Measurements from ENCODE around the gene E2F7.

The E2F7 gene

DNA sequence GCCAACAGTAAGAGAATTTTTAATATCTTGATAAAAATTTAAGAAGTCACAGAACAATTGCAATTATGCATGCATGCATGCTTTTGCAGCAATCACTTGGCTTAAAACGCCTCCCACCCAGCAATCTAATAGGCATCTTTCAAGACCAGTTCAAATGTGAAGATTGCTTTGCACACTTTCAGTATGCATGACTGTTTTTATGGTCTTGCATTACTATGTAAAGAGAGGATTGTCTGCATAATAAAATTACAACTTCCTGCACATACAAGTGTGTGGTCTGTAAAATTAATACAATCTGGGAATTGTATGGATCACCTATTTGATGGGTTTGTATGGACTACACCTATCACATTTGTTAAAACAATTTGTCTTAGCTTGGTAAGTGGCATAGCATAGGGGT lies 48.8 kb downstream of the E2F7 start:
- no peak for DNase-seq (ENCODE audit: low spot score)

DNA sequence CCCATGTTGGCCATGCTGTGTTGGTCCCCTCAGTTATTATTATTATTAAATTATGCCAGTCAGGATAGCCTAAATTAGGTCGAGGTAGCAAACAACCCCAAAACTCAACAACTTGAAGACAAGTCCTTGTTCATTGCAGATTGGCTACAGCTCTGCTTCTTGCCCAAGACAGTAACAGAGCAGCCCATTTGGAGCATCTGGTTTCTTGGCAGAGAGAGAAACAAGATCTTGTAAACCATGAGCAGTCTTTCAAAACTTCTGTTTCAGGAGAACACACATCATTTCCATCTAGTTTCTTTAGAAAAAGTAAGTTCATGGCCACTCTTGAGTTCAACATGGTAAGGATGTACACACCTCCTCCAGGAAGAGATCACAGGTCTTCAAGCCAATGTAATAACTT lies 52.3 kb downstream of the E2F7 start:
- no peak for DNase-seq (ENCODE audit: low spot score)

GRCh38 chr12:77010691-77011548 lies 54.4 kb downstream of the E2F7 start:
- DNase-seq (ENCODE audit: low spot score), result peak; percentile 56

GRCh38 chr12:77007476-77007875 lies 57.9 kb downstream of the E2F7 start:
- no peak for DNase-seq (ENCODE audit: low spot score)

- DNase-seq (ENCODE audit: low spot score), result no peak
These were observed 59.7 kb downstream of the E2F7 start for GRCh38 chr12:77005611-77006098.

DNA sequence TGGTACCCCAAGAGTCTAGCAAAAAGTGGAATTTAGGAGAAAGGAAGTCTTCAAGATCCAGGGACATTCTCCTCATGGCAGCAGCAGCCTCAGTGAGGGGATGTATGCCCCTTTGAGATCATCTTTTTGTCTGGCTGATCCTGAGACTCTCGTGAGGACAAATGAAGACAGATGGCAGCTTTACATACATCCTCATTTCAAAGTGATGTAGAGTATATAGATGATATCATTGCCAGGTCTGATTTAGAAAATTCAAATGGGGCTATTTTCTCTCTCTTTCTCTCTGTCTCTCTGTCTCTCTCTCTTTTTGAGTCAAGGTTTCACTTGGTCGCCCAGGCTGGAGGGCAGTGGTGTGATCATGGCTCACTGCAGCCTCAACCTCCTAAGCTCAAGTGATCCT lies 61.5 kb downstream of the E2F7 start:
- no peak for DNase-seq (ENCODE audit: low spot score)

DNA sequence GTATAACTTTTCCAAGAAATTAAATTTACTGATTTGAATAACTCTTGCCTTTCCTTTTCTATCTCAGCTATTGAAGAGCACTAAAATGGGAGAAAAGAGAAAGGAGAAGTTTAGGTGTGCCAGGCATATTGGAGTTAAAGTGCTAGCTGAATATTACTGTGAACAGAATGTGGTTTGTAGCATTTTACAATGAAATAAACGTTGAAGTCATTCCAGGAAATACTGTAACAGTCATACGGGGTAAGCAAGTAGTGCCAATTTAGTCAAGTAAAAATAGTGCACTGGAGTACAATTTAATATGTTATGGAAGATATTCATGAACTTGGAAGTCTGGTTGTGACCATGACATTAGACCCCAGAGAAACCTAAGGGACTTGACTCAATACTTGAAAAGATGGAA lies 62.1 kb downstream of the E2F7 start:
- DNase-seq (ENCODE audit: low spot score), result no peak

DNA sequence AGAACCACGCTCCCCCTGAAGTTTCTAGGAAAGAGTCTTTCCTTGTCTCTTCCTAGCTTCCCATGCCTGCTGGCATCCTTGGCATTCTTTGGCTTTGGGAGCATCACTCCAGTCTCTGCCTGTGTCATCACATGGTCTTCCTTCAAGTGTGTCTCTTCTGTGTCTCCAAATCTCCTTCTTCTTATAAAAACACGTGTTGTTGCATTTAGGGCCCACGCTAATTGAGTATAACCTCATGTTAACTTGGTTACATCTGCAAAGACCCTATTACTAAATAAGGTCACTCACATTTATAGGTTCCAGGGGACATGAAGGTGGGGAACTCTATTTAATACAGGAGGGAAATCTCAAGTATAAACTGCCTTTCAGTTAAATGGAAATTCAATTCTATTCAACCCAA lies 63.0 kb downstream of the E2F7 start:
- no peak for DNase-seq (ENCODE audit: low spot score)

DNA sequence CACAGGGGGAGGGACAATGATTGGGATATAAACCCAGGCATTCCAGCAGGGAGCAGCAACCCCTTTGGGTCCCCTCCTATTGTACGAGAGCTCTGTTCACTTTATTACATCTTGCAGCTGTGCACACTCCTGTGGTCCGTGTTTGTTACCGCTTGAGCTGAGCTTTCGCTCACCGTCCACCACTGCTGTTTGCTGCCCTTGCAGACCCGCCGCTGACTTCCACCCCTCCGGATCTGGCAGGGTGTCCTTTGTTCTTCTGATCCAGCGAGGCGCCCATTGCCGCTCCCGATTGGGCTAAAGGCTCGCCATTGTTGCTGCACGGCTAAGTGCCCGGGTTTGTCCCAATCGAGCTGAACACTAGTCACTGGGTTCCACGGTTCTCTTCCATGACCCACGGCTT lies 64.1 kb downstream of the E2F7 start:
- no peak for DNase-seq (ENCODE audit: low spot score)

- DNase-seq (ENCODE audit: low spot score), result no peak
These were observed 66.3 kb downstream of the E2F7 start for GRCh38 chr12:76998908-76999556.

GRCh38 chr12:76998386-76998785 lies 67.0 kb downstream of the E2F7 start:
- no peak for DNase-seq (ENCODE audit: low spot score)

DNA sequence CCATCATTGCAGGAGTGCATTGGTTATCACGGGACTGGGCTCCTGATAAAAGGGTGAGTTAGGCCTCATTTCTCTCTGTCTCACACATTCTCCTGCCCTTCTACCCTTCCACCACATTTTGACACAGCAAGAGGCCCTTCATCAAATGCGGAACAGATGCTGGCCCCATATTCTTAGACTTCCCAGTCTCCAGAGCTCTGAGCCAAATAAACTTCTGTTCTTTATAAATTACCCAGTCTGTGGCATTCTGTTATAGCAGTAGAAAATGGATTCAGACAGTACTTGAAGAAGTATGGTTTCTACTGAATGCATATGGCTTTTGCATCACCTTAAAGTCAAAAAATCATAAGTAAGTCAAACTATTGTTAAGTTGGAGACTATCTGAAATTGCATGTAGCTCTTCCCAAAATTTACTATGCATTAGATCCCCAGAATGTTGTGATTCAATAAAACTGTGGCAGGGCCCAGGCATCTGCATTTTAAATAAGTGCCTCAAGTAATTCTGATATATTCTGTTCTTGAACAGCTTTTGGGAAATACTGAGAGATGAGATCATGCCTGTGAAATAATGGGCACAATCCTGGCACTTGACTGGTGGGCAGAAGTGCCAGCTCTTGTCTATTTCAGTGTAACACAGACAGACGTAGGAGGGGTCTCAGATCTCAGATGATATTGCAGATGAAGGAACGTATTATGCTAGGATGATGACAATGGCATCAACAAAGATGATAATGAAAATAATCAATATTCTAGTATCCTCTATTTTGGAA lies 68.2 kb downstream of the E2F7 start:
- DNase-seq (ENCODE audit: low spot score), result no peak

- no peak for DNase-seq (ENCODE audit: low spot score)
These were observed 74.7 kb downstream of the E2F7 start for GRCh38 chr12:76990716-76991115.

GRCh38 chr12:76984566-76984965 lies 80.8 kb downstream of the E2F7 start:
- no peak for DNase-seq (ENCODE audit: low spot score)

DNA sequence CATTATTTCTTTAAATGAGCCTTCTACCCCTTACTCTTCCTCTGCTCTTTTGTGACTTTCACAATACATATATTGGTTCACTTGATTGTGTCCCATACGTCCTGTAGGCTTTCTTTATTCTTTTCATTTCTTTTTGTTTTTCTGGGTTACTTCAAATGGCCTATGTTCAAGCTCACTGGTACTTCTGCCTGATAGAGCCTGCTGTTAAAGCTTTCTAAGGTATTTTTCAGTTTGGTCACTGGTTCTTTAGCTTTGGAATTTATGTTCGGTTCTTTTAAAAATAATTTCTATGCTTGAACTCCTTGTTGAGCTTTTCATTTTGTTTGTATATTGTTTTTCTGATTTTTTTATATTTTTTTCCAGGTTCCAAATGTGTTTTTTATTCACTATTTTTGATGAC lies 81.9 kb downstream of the E2F7 start:
- no peak for DNase-seq (ENCODE audit: low spot score)

DNA sequence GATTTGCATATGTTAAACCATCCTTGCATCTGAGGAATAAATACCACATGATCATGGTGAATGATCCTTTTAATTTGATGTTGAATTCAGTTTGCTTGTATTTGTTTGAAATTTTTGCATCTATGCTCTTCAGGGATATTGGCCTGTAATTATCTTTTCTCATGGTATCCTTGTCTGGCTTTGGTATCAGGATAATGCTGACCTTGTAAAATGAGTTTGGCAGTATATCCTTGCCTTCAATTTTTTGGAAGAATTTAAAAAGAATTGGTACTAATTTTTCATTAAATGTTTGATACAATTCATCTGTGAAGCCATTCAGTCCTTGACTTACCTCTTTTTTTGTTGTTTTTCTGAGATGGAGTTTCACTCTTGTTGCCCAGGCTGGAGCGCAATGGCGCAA lies 85.2 kb downstream of the E2F7 start:
- DNase-seq (ENCODE audit: low spot score), result no peak

DNA sequence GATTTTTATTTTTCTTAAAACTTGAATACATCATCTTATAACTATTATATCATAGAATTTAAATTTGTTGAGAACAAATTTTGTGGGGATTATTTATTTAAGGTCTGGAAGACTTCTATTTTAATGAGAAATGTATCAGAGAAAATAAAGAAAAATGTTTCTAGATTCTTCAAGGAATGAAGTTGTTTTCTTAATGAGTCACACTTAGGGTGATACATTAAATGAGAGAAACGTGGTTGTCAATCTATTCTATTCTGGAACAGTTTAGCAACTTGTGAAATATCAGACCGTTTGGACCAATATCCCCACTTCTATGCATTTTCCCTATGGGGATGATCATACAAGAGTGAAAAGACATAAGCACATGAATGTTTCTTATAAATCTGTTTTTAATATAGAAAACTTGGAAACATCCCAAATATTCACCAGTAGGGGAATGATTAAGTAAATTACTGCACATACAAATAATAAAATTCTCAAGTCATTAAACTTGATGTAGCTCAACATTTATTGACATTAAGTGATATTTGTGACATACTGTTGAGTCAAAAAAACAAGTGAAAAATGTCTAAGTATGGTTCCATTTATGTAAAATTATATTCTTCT lies 88.5 kb downstream of the E2F7 start:
- DNase-seq (ENCODE audit: low spot score), result no peak

All from HuH-7.5 (cell line).